ENCODE measurements around the gene ADD3. TPM values are rescaled to one million over a fixed set of nuclear protein-coding genes. Genes with fewer than 3 reads are reported as not detected.

Gene ADD3
- total and polyA plus RNA-seq, 8 donors, result 62.0 to 362 (median 322) TPM

DNA sequence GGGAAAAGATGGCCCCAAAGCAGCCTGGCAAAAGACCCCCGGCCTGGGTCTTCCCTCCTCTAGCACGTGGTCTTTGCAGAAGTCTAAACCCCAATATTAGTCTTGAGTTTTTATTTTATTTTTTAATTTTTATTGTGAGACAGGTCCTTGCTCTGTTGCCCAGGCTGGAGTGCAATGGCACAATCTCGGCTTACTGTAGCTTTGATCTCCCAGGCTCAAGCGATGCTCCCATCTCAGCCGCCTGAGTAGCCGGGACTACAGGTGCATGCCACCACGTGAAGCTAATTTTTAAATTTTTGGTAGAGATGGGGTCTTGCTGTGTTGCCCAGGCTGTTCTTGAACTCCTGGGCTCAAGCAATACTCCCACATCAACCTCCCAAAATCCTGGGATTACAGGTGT lies 159.4 kb downstream of the ADD3 start:
- TF ChIP-seq, protein P1, sequence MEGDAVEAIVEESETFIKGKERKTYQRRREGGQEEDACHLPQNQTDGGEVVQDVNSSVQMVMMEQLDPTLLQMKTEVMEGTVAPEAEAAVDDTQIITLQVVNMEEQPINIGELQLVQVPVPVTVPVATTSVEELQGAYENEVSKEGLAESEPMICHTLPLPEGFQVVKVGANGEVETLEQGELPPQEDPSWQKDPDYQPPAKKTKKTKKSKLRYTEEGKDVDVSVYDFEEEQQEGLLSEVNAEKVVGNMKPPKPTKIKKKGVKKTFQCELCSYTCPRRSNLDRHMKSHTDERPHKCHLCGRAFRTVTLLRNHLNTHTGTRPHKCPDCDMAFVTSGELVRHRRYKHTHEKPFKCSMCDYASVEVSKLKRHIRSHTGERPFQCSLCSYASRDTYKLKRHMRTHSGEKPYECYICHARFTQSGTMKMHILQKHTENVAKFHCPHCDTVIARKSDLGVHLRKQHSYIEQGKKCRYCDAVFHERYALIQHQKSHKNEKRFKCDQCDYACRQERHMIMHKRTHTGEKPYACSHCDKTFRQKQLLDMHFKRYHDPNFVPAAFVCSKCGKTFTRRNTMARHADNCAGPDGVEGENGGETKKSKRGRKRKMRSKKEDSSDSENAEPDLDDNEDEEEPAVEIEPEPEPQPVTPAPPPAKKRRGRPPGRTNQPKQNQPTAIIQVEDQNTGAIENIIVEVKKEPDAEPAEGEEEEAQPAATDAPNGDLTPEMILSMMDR (IDR thresholded peaks at IDR 0.05), result no peak
- peaks cover 3 to 20% of the 10 kb centered on the region in 2 donors for H3K4me1 ChIP-seq
- no peak for ATAC-seq
- DNase-seq, result no peak
- peaks cover 18 to 65% of the 10 kb centered on the region in 2 donors for H3K27me3 ChIP-seq
- no peak overlapping the region for H3K4me3 ChIP-seq
- H3K36me3 ChIP-seq, result no peaks in the 10 kb centered on the region
- no peaks in the 10 kb centered on the region for H3K9me3 ChIP-seq
- H3K27ac ChIP-seq, result no peak overlapping the region
- intact Hi-C loops (cut with DNase I), result no loop called here

DNA sequence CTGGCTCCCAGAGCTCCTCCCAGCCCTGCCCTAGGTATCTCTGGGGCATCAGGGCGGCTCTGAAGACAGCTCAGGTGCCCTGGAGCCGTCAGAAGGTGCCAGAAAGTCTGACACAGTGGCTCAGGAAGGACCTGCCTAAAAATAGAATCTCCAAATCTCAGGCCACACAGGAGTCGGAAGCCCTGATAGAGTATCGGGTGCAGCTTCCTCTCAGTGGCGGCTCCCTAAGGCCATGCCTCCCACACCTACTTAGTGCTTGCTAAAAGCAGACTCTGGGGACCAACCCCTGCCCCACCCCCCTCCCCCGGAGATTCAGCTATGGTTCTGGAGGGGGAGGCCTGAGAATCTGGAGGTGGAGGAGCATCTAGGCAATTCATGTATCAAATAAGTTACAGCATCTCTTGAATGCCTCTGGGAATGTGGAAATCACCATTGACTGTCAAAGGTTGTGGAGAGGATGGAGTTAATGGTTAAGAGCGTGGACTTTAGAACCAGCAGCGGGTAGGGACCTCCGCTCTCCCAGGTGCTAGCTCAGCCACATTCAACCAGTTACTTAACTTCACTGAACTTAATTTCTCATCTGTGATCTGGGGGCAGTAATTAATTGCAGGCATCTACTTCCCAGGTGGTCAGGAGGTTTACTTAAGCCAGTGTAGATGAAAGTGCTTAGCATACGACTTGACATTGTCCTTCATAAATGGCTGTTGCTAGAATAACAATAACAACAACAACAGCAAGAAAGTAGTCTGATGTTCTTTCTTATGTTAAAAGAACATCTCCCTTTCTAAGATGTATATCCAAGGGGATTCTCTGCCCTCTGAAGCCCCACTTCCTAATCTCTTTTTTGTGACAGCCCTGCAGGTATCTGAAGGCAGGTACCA lies 161.1 kb downstream of the ADD3 start:
- H3K27me3 ChIP-seq, result peaks cover 18 to 58% of the 10 kb centered on the region in 2 donors
- no peak overlapping the region for H3K4me3 ChIP-seq
- intact Hi-C loops (cut with DNase I), result no loop called here
- TF ChIP-seq, protein P1 (IDR thresholded peaks at IDR 0.05), result no peak
- H3K27ac ChIP-seq, result no peak overlapping the region
- no peak for ATAC-seq
- H3K4me1 ChIP-seq, result peaks cover 3 to 12% of the 10 kb centered on the region in 2 donors
- DNase-seq, result no peak
- no peaks in the 10 kb centered on the region for H3K9me3 ChIP-seq
- no peaks in the 10 kb centered on the region for H3K36me3 ChIP-seq

DNA sequence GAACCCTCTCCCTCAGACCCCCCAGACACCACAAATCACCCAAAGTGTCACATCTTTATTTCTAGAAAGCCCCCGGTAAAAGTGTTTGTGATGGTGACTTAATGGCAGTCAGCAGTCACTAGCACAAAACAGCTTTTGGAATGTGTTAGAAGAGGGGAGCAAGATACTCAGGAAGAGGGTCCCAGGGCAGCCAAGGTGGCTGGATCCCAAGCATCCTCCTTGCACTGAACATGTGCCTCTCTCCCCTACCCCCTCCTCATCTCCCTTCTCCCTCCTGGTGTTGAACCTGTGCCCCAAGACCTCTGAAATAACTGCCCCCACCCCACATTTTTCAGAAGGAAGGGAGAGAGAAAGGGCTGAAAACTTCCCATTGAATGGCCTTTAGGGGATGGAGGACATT lies 161.8 kb downstream of the ADD3 start:
- H3K36me3 ChIP-seq, result no peaks in the 10 kb centered on the region
- peaks cover 18 to 58% of the 10 kb centered on the region in 2 donors for H3K27me3 ChIP-seq
- H3K4me3 ChIP-seq, result no peak overlapping the region
- TF ChIP-seq, protein P1 (IDR thresholded peaks at IDR 0.05), result no peak
- no peak for ATAC-seq
- no peak for DNase-seq
- H3K4me1 ChIP-seq, result peaks cover 3 to 12% of the 10 kb centered on the region in 2 donors
- H3K9me3 ChIP-seq, result no peaks in the 10 kb centered on the region
- H3K27ac ChIP-seq, result no peak overlapping the region
- intact Hi-C loops (cut with DNase I), result no loop called here

DNA sequence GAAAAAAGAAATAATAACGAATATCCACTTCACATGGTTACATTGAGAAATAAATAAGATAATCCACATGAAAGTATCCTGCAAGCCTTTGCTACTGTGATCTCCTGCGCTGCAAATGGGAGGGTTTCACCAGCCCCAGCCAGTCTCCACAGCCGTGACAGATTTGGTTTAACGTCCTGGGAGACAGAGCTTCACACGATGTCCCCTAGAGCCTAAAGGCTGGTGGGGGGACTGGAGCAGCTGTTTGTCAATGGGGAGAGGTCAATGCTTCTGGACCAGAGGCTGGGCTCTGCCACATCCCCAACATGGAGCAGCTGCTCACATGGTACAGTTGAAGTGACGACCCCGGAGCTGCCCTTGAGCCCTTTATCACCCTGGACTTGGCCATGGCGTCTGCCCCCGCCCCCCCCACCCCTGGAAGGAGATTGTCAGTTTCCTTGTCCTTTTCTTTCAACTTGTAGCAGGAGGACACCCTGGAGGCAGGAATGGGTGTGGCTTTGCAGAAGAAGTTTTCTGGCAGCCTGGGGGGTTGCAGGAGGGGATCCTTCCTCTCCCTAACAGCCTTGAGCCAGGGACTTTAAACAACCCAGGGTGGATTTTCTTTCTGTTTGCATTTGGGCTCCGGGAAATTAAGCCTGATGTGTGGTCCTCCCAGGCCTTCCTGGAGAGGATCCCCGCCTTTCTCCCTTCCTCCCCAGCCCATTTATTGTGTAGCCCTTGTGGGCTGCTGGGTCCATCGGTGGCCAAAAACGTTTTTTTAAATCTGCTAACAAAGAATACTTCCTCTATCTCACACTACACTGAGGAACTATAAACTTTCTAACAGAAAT lies 162.6 kb downstream of the ADD3 start:
- DNase-seq (no peak), ATAC-seq (no peak)
- intact Hi-C loops (cut with DNase I), result no loop called here
- TF ChIP-seq, protein P1 (IDR thresholded peaks at IDR 0.05), result no peak
- H3K27me3 ChIP-seq, result peaks cover 18 to 58% of the 10 kb centered on the region in 2 donors
- H3K4me1 ChIP-seq, result peaks cover 3 to 12% of the 10 kb centered on the region in 2 donors
- H3K36me3 ChIP-seq, result no peaks in the 10 kb centered on the region
- H3K4me3 ChIP-seq, result no peak overlapping the region
- H3K9me3 ChIP-seq, result no peaks in the 10 kb centered on the region
- H3K27ac ChIP-seq, result peak overlapping the region in 1 of 2 donors; percentile 30

DNA sequence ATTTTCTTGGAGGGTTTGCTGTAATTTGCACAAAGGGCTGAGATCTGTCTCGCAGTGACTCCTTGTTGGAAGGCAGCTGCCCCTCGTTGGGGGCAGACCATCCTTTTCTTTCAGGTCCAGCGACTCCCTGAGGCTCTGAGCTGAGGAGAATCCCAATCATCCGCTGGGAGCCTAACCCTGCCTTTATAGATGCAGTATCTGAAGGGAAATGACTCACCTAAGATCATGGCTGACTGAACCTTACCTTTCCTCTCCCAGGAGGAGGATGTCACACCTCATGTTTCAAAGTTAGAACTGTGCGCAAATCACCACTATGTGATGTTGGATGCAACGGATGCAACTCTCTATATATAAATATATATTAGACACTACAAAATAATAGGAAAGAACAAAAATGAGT lies 163.2 kb downstream of the ADD3 start:
- peaks cover 3 to 14% of the 10 kb centered on the region in 2 donors for H3K4me1 ChIP-seq
- H3K27ac ChIP-seq, result peak overlapping the region in 1 of 2 donors; percentile 30
- H3K9me3 ChIP-seq, result no peaks in the 10 kb centered on the region
- peaks cover 18 to 51% of the 10 kb centered on the region in 2 donors for H3K27me3 ChIP-seq
- no peaks in the 10 kb centered on the region for H3K36me3 ChIP-seq
- intact Hi-C loops (cut with DNase I), result no loop called here
- DNase-seq, result no peak
- TF ChIP-seq, protein P1 (IDR thresholded peaks at IDR 0.05), result no peak
- no peak for ATAC-seq
- H3K4me3 ChIP-seq, result no peak overlapping the region

Data from left lung (tissue), 10 donors.